GM12873 (cell line): Measurements from ENCODE around the gene UBN2.

ENCODE experiments used
- TF ChIP-seq, protein P1 (sequence below): IDR thresholded peaks from 2 replicates; pipeline ENCODE4 v1.5.1; 2012; ENCODE audit warnings: low read depth, mild to moderate bottlenecking, moderate library complexity, low read length, control low read depth; ENCODE audit not compliant: insufficient read depth; ENCODE audit errors: missing control alignments

Gene UBN2

DNA sequence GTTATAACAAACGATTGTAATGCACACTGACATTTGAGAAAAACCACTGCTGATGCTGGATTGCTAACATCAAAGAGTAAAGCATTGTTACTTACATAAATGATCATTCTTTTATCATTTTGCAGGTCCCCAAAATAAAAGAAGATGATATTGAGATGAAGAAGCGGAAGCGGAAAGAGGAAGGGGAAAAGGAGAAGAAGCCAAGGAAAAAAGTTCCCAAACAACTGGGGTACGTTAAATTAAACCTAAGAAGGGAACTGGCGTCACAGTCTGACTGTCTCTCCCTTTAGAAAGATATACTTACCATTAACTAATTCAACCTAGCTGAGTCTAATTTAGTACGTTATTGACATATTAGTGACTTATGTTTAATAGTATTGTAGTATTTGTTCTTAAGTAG is 28.1 kb downstream of the UBN2 start:
- TF ChIP-seq, protein P1, sequence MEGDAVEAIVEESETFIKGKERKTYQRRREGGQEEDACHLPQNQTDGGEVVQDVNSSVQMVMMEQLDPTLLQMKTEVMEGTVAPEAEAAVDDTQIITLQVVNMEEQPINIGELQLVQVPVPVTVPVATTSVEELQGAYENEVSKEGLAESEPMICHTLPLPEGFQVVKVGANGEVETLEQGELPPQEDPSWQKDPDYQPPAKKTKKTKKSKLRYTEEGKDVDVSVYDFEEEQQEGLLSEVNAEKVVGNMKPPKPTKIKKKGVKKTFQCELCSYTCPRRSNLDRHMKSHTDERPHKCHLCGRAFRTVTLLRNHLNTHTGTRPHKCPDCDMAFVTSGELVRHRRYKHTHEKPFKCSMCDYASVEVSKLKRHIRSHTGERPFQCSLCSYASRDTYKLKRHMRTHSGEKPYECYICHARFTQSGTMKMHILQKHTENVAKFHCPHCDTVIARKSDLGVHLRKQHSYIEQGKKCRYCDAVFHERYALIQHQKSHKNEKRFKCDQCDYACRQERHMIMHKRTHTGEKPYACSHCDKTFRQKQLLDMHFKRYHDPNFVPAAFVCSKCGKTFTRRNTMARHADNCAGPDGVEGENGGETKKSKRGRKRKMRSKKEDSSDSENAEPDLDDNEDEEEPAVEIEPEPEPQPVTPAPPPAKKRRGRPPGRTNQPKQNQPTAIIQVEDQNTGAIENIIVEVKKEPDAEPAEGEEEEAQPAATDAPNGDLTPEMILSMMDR: no peak

DNA sequence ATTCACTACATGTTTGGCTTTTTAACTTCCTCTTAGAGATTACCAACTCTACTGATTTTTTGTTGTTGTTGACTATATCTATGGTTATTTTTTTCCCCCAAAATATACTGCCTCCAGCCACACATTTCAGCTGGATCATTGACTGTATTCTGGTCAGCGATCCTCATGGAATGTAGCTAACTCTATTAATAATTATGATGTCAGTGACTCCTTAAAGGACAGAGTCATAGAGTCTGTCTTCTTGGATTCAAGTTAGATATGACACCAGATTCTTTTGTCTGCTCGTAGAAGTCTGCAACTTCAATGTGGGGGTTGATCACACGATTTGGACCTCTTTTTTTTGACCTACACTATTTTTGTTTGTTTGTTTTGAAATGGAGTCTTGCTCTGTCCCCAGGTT is 33.2 kb downstream of the UBN2 start:
- TF ChIP-seq, protein P1: no peak

DNA sequence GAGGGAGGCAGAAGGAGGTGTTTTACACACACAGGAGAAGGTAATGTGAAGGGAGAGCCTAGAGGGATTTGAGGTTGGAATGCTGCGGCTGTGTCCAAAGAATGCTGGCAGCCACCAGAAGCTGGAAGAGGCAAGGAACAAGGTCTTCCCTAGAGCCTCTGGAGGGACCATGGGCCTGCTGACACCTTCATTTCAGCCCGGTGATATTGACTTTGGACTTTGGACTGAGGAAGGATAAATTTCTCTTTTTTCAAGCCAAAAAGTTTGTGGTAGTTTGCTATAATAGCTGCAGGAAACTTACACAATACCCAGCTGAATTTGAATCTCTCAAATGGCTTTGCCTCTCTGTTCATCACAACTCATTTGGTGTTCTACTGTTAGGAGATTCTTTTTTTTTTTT is 34.6 kb downstream of the UBN2 start:
- TF ChIP-seq, protein P1: no peak

DNA sequence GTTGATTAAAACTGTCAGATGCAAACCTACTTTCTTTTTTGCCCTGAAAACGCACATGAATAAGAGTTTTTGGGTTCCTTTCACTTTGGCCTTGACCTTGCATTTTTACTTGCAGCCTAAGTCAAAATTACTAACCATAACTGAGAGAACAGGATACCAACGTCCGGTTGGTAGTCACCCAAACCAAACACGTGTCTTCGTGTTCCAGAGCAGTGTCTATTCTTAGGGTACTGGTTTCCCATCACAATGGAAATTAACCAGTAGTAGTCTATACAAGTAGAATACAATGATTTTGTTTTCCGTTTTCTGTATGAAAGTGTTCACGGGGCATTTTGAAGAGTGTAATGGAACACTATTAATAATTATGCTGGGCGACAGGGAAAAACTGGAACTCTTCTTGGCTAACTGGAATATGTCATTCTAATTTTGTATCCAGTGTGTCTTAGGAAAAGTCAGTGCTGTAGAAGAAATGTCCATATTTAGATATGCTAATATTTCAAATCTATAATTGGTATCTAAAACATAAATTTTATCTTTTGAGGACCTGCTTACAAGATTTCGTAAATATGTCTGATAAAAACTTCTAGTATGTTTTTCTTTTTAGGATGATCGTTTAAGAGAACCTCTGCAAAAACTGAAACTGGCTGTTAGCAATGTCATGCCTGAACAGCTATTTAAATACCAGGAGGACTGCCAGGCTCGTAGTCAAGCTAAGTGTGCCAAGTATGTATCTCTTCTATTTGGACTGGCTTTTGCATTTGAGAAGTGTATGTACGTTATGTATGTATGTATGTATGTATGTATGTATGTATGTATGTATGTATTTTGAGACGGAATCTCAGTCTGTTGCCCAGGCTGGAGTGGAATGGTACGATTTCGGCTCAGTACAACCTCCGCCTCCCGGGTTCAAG is 40.9 kb downstream of the UBN2 start:
- TF ChIP-seq, protein P1: no peak

DNA sequence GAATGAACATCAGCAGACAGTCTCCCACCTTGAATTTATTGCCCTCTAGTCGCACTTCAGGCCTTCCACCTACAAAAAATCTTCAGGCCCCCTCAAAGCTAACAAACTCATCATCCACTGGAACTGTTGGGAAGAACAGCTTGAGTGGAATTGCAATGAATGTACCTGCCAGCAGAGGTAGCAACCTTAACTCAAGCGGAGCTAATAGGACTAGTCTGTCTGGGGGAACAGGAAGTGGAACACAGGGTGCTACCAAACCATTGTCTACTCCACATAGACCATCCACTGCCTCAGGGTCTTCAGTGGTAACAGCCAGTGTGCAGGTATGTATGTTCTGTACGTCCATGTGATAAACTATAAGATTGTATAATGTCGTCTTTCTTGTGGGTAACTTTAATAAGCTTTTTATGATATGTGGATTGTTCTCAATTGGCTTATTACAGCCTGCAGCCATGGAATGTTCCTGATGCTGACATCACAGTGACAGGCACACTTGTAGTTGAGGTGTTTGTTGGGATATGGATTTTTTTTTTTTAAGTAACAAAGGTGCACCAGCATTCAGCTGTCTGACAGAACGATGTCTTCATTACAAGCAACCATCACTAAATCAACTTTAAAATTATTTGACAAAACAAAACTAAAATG is 53.3 kb downstream of the UBN2 start:
- TF ChIP-seq, protein P1: no peak

DNA sequence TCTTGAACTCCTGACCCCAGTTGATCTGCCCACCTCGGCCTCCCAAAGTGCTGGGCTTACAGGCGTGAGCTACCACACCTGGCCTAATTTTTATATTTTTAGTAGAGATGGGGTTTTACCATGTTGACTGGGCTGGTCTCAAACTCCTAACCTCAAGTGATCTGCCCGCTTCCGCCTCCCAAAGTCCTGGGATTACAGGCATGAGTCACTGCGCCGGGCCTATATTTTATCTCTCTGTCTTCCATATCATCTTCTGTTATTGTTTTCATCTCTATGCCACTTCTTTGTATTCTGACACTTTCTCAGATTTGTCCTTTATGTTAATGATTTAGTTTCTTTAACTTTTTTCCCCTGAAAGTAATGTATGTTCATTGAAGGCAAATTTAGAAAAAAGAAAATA is 55.1 kb downstream of the UBN2 start:
- TF ChIP-seq, protein P1: no peak

DNA sequence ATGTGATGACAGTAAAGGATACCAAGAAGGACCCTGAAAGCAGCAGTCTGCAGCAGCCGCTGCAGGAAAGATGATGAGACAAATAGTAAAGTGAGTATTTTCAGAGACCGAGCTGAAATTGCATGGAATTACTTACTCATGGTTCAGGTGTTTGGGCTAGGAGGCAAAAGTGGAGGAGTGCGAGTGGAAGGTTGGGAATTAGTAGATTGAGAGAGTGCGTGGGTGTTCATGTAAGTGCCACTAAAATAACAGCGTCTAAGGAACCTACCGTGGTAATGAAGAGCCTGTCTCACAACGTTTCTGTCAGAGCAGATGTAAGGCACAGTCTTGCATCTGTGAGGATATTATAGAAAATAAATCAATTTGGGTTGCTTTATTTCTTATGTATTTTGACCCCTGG is 61.8 kb downstream of the UBN2 start:
- TF ChIP-seq, protein P1: no peak
